Erythroblast (primary cell): ENCODE results near the gene MYOD1.

ENCODE experiments used
- GATA1 ChIP-seq: IDR thresholded peaks from 2 replicates; pipeline ENCODE4 v1.6.1; 2011; ENCODE audit warnings: low read depth, mild to moderate bottlenecking, control low read depth, low read length, moderate library complexity
- POLR2A ChIP-seq: IDR thresholded peaks from 2 replicates; pipeline ENCODE4 v1.6.1; 2011; ENCODE audit warnings: mild to moderate bottlenecking, low read length

DNA sequence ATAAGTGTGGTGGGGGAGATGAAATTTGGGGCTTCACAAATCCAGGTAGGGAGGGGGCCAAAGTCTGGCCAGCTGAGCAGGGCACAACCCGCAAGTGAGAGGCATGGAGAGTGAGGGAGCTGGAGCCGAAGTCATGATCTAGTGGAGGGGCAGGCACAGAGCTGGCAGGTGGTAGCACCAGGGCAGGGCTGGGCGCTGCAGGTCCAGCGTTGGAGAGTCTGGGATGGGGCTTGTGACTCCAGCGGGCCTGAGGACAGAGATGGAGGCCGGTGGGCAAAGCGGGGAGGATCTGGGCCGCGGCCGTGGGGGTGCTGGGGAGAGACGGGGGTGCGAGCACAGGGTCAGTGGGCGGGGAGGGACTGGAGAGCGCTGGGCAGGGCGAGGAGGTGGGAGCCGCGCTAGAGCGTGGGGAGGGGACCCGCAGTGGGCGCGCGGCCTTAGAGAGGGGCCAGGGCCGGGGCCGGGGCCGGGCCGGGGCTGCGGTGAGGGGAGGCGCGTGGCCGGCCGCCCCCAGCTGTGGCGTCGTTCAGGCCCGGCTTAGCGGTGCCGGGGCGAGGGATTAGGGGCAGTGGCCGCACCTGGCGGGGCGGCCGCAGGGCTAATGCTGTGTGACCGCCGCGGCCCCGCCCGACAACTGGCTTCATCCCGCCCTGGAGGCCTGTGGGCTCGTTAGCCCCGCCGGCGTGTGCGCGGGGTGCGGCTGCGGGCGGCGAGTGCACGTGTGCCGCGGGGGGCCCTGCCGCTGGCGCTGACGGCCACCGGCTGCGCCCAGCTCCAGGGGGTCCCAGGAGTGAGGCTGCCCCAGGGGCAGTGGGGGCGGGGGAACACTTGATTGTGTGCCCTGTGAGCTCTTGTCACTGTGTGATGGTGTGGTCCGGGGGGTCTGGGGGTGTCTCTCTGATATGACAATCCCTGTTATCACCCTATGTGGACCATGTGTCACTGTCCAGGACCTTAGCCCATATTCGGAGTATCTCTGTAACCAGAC, 23.6 kb upstream of the MYOD1 start:
- TF ChIP-seq POLR2A: no peak
- TF ChIP-seq GATA1: no peak
